ENCODE data around the gene FAM204A.

FAM204A gene

GRCh38 chr10:118311505-118311904, 30.6 kb downstream of the FAM204A start:
- Histone ChIP-seq H3K9ac (no peak overlapping the region), H3K4me2 (no peak overlapping the region), H3K36me3 (ENCODE audit: insufficient read depth) (no peaks in the 10 kb centered on the region), H3K27me3 (ENCODE audit: insufficient read depth, low read depth) (no peaks in the 10 kb centered on the region), H4K20me1 (ENCODE audit: insufficient read depth) (no peaks in the 10 kb centered on the region), H3K79me2 (ENCODE audit: insufficient read depth, low read depth) (no peaks in the 10 kb centered on the region), H3K4me1 (ENCODE audit: low read depth, poor library complexity, severe bottlenecking) (no peaks in the 10 kb centered on the region), H3K27ac (no peak overlapping the region), H3K4me3 (IDR thresholded peaks at IDR 0.05; ENCODE audit: insufficient read depth, low read depth, low read length) (no peak overlapping the region), H2AFZ (ENCODE audit: low read depth) (no peak overlapping the region)
- TF ChIP-seq CTCF (conservative IDR thresholded peaks at IDR 0.05; ENCODE audit: low read depth, low read length), result no peak

- Histone ChIP-seq H3K4me1 (ENCODE audit: low read depth, poor library complexity, severe bottlenecking) (no peaks in the 10 kb centered on the region), H3K9ac (no peak overlapping the region), H3K79me2 (ENCODE audit: insufficient read depth, low read depth) (no peaks in the 10 kb centered on the region), H4K20me1 (ENCODE audit: insufficient read depth) (no peaks in the 10 kb centered on the region), H3K4me3 (IDR thresholded peaks at IDR 0.05; ENCODE audit: insufficient read depth, low read depth, low read length) (no peak overlapping the region), H3K36me3 (ENCODE audit: insufficient read depth) (no peaks in the 10 kb centered on the region), H3K27ac (no peak overlapping the region), H3K4me2 (no peak overlapping the region), H3K27me3 (ENCODE audit: insufficient read depth, low read depth) (no peaks in the 10 kb centered on the region), H2AFZ (ENCODE audit: low read depth) (no peak overlapping the region)
- no peak for TF ChIP-seq CTCF (conservative IDR thresholded peaks at IDR 0.05; ENCODE audit: low read depth, low read length)
These were observed 31.3 kb downstream of the FAM204A start for GRCh38 chr10:118310822-118311221.

- H3K27me3 ChIP-seq (ENCODE audit: insufficient read depth, low read depth), result no peaks in the 10 kb centered on the region
- no peak overlapping the region for H2AFZ ChIP-seq (ENCODE audit: low read depth)
- no peaks in the 10 kb centered on the region for H3K4me1 ChIP-seq (ENCODE audit: low read depth, poor library complexity, severe bottlenecking)
- H3K4me2 ChIP-seq, result no peak overlapping the region
- no peak overlapping the region for H3K9ac ChIP-seq
- H4K20me1 ChIP-seq (ENCODE audit: insufficient read depth), result no peaks in the 10 kb centered on the region
- H3K27ac ChIP-seq, result no peak overlapping the region
- H3K4me3 ChIP-seq (IDR thresholded peaks at IDR 0.05; ENCODE audit: insufficient read depth, low read depth, low read length), result no peak overlapping the region
- H3K36me3 ChIP-seq (ENCODE audit: insufficient read depth), result no peaks in the 10 kb centered on the region
- no peaks in the 10 kb centered on the region for H3K79me2 ChIP-seq (ENCODE audit: insufficient read depth, low read depth)
- no peak for TF ChIP-seq CTCF (conservative IDR thresholded peaks at IDR 0.05; ENCODE audit: low read depth, low read length)
These were observed 32.2 kb downstream of the FAM204A start for GRCh38 chr10:118309911-118310310.

GRCh38 chr10:118308664-118309063, 33.5 kb downstream of the FAM204A start:
- H3K9ac ChIP-seq, result no peak overlapping the region
- no peaks in the 10 kb centered on the region for H3K27me3 ChIP-seq (ENCODE audit: insufficient read depth, low read depth)
- H3K4me3 ChIP-seq (IDR thresholded peaks at IDR 0.05; ENCODE audit: insufficient read depth, low read depth, low read length), result no peak overlapping the region
- H3K27ac ChIP-seq, result no peak overlapping the region
- no peak overlapping the region for H2AFZ ChIP-seq (ENCODE audit: low read depth)
- no peaks in the 10 kb centered on the region for H3K36me3 ChIP-seq (ENCODE audit: insufficient read depth)
- H3K4me1 ChIP-seq (ENCODE audit: low read depth, poor library complexity, severe bottlenecking), result no peaks in the 10 kb centered on the region
- H3K4me2 ChIP-seq, result no peak overlapping the region
- TF ChIP-seq CTCF (conservative IDR thresholded peaks at IDR 0.05; ENCODE audit: low read depth, low read length), result no peak
- no peaks in the 10 kb centered on the region for H4K20me1 ChIP-seq (ENCODE audit: insufficient read depth)
- H3K79me2 ChIP-seq (ENCODE audit: insufficient read depth, low read depth), result no peaks in the 10 kb centered on the region
